GM12878 (cell line): ENCODE measurements around the gene SUV39H1. TPM values are rescaled to one million over a fixed set of nuclear protein-coding genes. Genes with fewer than 3 reads are reported as not detected.

ENCODE experiments used
- ATAC-seq: fragments of 200-7000 bp; cut with Tn5 transposase; 3 replicates; pipeline ENCODE4 v1.9.1; 2020; ENCODE audit warnings: mild to moderate bottlenecking, moderate library complexity
- BruUV-seq: library from RNA; stranded (reverse); fragments of 400-500 nt; replicated peaks from 2 replicates; lab custom pipeline; 2021; lab: Mats Ljungman, UMichigan
- CTCF ChIA-PET: fragments of 300-600 bp; sonication (Branson Sonifier 250); formaldehyde crosslinking; extraction: SDS; loops from one replicate; lab custom pipeline; 2021; ENCODE audit warnings: inconsistent platforms; lab: Yijun Ruan, JAX
- POLR2A ChIA-PET: fragments of 350-600 bp; formaldehyde crosslinking; extraction: SDS; loops from one replicate; lab custom pipeline; 2021; ENCODE audit warnings: inconsistent platforms; lab: Charles Lee
- RAD21 ChIA-PET: fragments of 300-600 bp; sonication (Branson Sonifier 250); formaldehyde crosslinking; loops from one replicate; lab custom pipeline; 2023; ENCODE audit warnings: antibody characterized with exemption; ENCODE audit not compliant: unreplicated experiment; lab: Charles Lee
- SMC1A ChIA-PET: fragments of 300-600 bp; sonication (Branson Sonifier 250); formaldehyde crosslinking; loops from one replicate; lab custom pipeline; 2023; ENCODE audit not compliant: unreplicated experiment, uncharacterized antibody; lab: Charles Lee
- DNase-seq: peaks from one replicate; pipeline ENCODE4 v3.0.0-alpha.2; 2011; ENCODE audit warnings: low read depth, low spot score
- FAIRE-seq: peaks from 3 replicates; lab custom pipeline; 2011; peaks lifted over from hg19 to GRCh38; lab: Jason Lieb, UNC
- H2AFZ ChIP-seq: 2 replicates; pipeline ENCODE4 v1.6.0; 2011; ENCODE audit warnings: low read depth, low read length, control low read depth; ENCODE audit not compliant: control insufficient read depth
- H3K27ac ChIP-seq: 2 replicates; pipeline ENCODE4 v1.5.1; 2011; ENCODE audit warnings: control low read depth; ENCODE audit not compliant: control insufficient read depth, insufficient read depth
- H3K27me3 ChIP-seq, 2 experiments: replicated peaks in 1 of 2; 2 replicates each; pipeline versions ENCODE4 v1.6.0 to v1.6.1; 2011; ENCODE audit warnings: low read length in 1 of 2; ENCODE audit not compliant: control insufficient read depth in 2 of 2, insufficient read depth in 2 of 2
- H3K36me3 ChIP-seq, 2 experiments: 2 replicates each; pipeline ENCODE4 v1.5.1; 2011; ENCODE audit warnings: low read length in 1 of 2; ENCODE audit not compliant: control insufficient read depth in 2 of 2, insufficient read depth in 2 of 2
- H3K4me1 ChIP-seq: 2 replicates; pipeline ENCODE4 v1.6.1; 2011; ENCODE audit warnings: mild to moderate bottlenecking, low read length, moderate library complexity, mixed read lengths; ENCODE audit not compliant: control insufficient read depth, insufficient read depth
- H3K4me2 ChIP-seq: 2 replicates; pipeline ENCODE4 v1.6.0; 2011; ENCODE audit warnings: control low read depth; ENCODE audit not compliant: control insufficient read depth, insufficient read depth
- H3K4me3 ChIP-seq: fragments of 200-600 bp; sonication (generic); 2 replicates; pipeline ENCODE4 v1.5.1; 2016
- H3K79me2 ChIP-seq: 2 replicates; pipeline ENCODE4 v1.6.0; 2011; ENCODE audit warnings: low read length; ENCODE audit not compliant: control insufficient read depth, insufficient read depth
- H3K9ac ChIP-seq: 2 replicates; pipeline ENCODE4 v1.8.0; 2011; ENCODE audit warnings: low read length, control low read depth, mixed read lengths; ENCODE audit not compliant: control insufficient read depth, insufficient read depth
- H3K9me3 ChIP-seq: replicated peaks from 3 replicates; pipeline ENCODE4 v1.5.1; 2011; ENCODE audit warnings: mild to moderate bottlenecking, low read length; ENCODE audit not compliant: control insufficient read depth, insufficient read depth
- H4K20me1 ChIP-seq: 2 replicates; pipeline ENCODE4 v1.6.0; 2011; ENCODE audit not compliant: control insufficient read depth, insufficient read depth
- BCL11A ChIP-seq: IDR thresholded peaks from 2 replicates; pipeline ENCODE4 v1.6.1; 2011; ENCODE audit warnings: low read depth, low read length
- ETV6 ChIP-seq, 2 experiments: fragments of 450-650 bp in 1 of 2; IDR thresholded peaks in 1 of 2; conservative IDR thresholded peaks in 1 of 2; 2 replicates each; pipeline ENCODE4 v1.6.1; 2014; ENCODE audit warnings: antibody characterized with exemption in 1 of 2, borderline replicate concordance in 1 of 2, low read depth in 1 of 2, mild to moderate bottlenecking in 1 of 2, moderate library complexity in 1 of 2
- FOXM1 ChIP-seq: IDR thresholded peaks from 2 replicates; pipeline ENCODE4 v1.6.1; 2012; ENCODE audit warnings: low read depth, mild to moderate bottlenecking, inconsistent platforms, low read length, moderate library complexity
- GATAD2B ChIP-seq: fragments of 450-650 bp; conservative IDR thresholded peaks from 2 replicates; pipeline ENCODE4 v1.6.1; 2017; ENCODE audit warnings: low read depth, mild to moderate bottlenecking, moderate library complexity
- IKZF1 ChIP-seq: fragments of 450-650 bp; conservative IDR thresholded peaks from 2 replicates; pipeline ENCODE4 v1.6.1; 2017; ENCODE audit warnings: antibody characterized with exemption, mild to moderate bottlenecking
- IKZF2 ChIP-seq, 2 experiments: fragments of 450-650 bp; IDR thresholded peaks; 2 replicates each; pipeline ENCODE4 v1.6.1; 2017; ENCODE audit warnings: mild to moderate bottlenecking in 2 of 2, moderate library complexity in 2 of 2
- NBN ChIP-seq: fragments of 450-650 bp; IDR thresholded peaks from 2 replicates; pipeline ENCODE4 v1.6.1; 2016
- NRF1 ChIP-seq: conservative IDR thresholded peaks from 2 replicates; pipeline ENCODE4 v1.6.1; 2011; ENCODE audit warnings: mild to moderate bottlenecking, low read depth, low read length, improper control_type of control experiment
- POU2F2 ChIP-seq: IDR thresholded peaks from 3 replicates; pipeline ENCODE4 v1.6.1; 2011; ENCODE audit warnings: low read depth, mild to moderate bottlenecking, low read length, borderline replicate concordance
- RAD51 ChIP-seq: fragments of 450-650 bp; IDR thresholded peaks from 2 replicates; pipeline ENCODE4 v1.6.1; 2016; ENCODE audit warnings: moderate library complexity, mild to moderate bottlenecking, inconsistent platforms
- RCOR1 ChIP-seq: conservative IDR thresholded peaks from 2 replicates; pipeline ENCODE4 v1.6.1; 2012; ENCODE audit warnings: low read depth, low read length, improper control_type of control experiment
- RELB ChIP-seq: fragments of 450-650 bp; IDR thresholded peaks from 2 replicates; pipeline ENCODE4 v1.6.1; 2017; ENCODE audit warnings: low read depth, mild to moderate bottlenecking, moderate library complexity
- SMARCA5 ChIP-seq: fragments of 450-650 bp; IDR thresholded peaks from 2 replicates; pipeline ENCODE4 v1.6.1; 2017; ENCODE audit warnings: mild to moderate bottlenecking
- WRNIP1 ChIP-seq: IDR thresholded peaks from 2 replicates; pipeline ENCODE4 v1.6.1; 2011; ENCODE audit warnings: low read depth, low read length, improper control_type of control experiment, borderline replicate concordance
- YY1 ChIP-seq: IDR thresholded peaks from 2 replicates; pipeline ENCODE4 v1.6.1; 2011; ENCODE audit warnings: low read depth, mild to moderate bottlenecking, low read length
- ZNF217 ChIP-seq: fragments of 450-650 bp; IDR thresholded peaks from 2 replicates; pipeline ENCODE4 v1.6.1; 2017; ENCODE audit warnings: antibody characterized with exemption, mild to moderate bottlenecking
- ZNF274 ChIP-seq: IDR thresholded peaks from one replicate; pipeline ENCODE4 v1.8.0; 2011; ENCODE audit not compliant: insufficient read length, insufficient read depth
- ZZZ3 ChIP-seq: IDR thresholded peaks from 2 replicates; pipeline ENCODE4 v1.6.1; 2011; ENCODE audit warnings: low read depth; ENCODE audit not compliant: control insufficient read depth, insufficient read length
- WGBS: methylation state at CpG from one replicate; pipeline ENCODE4 v1.1.6; 2016; ENCODE audit warnings: low lambda C conversion rate; ENCODE audit not compliant: insufficient replicate concordance, insufficient coverage; ENCODE audit errors: missing lambda C conversion rate; 5-methylcytosine and 5-hydroxymethylcytosine counted together
- in situ Hi-C: fragments of 300-500 bp; cut with MboI; formaldehyde crosslinking; loops from 9 replicates; pipeline ENCODE4 v1.14.3; 2018; ENCODE audit warnings: mixed read lengths
- intact Hi-C: fragments of 100-400 bp; cut with micrococcal nuclease; formaldehyde crosslinking; loops from one replicate; pipeline ENCODE4 v1.14.2; 2022; ENCODE audit not compliant: unreplicated experiment
- polyA plus RNA-seq, 11 experiments: library from polyadenylated mRNA; depleted of rRNA in 4 of 11; unstranded in 6 of 11; stranded (reverse) in 5 of 11; fragments of >200 nt; fragmentation: Nextera tagmentation in 4 of 11; fragmentation: Illumina TruSeq in 1 of 11; extraction: Ambion mirVana in 4 of 11; extraction: Trizol in 1 of 11; gene quantifications; 1 replicate in 1 of 11; 2 replicates in 10 of 11; pipeline versions ENCODE4 v1.2.1 to v1.2.3, GENCODE V29; 2011 to 2016; ENCODE audit warnings: inconsistent platforms in 2 of 11, missing spikeins in 2 of 11, low read depth in 1 of 11
- total RNA-seq, 4 experiments: library from RNA; depleted of rRNA in 3 of 4; stranded (reverse); fragments of >200 nt in 3 of 4; fragmentation: Illumina TruSeq in 1 of 4; extraction: Trizol in 1 of 4; gene quantifications; 2 replicates each; pipeline versions ENCODE4 v1.2.1 to v1.2.3, GENCODE V29; 2013 to 2021
- TF ChIP-seq, protein P1 (sequence below): IDR thresholded peaks from 2 replicates; pipeline ENCODE4 v1.6.1; 2012; ENCODE audit warnings: low read depth, low read length, improper control_type of control experiment

SUV39H1 gene
- total and polyA plus RNA-seq, 10 of the 15 experiments (the other 5 are each of a cell fraction or from before 2014, with no cell fraction given), result 4.9 to 33.2 (median 17.1) TPM

DNA sequence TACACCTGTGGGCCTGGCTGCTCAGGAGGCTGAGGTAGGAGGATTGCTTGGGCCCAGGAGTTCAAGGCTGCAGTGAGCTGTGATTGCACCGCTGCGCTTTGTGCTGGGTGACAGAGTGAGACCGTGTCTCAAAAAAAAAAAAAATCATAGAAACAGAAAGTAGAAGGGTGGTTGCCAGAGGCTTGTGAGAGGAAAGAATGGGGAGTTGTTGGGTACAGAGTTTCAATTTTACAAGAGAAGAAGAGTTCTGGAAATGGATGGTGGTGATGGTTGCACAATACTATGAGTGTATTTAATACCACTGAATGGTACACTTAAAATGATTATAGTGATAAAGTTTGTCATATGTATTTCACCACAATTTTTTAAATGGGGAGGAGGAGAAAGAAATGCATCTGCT, 54.8 kb downstream of the SUV39H1 start:
- ChIA-PET POLR2A (no interaction called here), SMC1A (no interaction called here)
- DNase-seq, result no peak
- Histone ChIP-seq H2AFZ (no peak overlapping the region), H3K27ac (no peak overlapping the region), H3K4me3 (no peak overlapping the region), H3K79me2 (no peaks in the 10 kb centered on the region), H3K9me3 (no peaks in the 10 kb centered on the region; the same call in 2 of the 3 replicates), H3K4me2 (no peak overlapping the region), H3K4me1 (no peaks in the 10 kb centered on the region), H3K9ac (no peak overlapping the region)
- in situ Hi-C loops, result no loop called here
- TF ChIP-seq, protein P1, sequence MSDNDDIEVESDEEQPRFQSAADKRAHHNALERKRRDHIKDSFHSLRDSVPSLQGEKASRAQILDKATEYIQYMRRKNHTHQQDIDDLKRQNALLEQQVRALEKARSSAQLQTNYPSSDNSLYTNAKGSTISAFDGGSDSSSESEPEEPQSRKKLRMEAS, result no peak
- TF ChIP-seq NRF1 (no peak), FOXM1 (no peak)
- TF ChIP-seq, all 136 proteins: peak for 0
- ChIA-PET RAD21 (no interaction called here), CTCF (no interaction called here)
- no peak; the same call in 2 of the 3 replicates for ATAC-seq
- Histone ChIP-seq H4K20me1 (no peaks in the 10 kb centered on the region), H3K27me3 (no peaks in the 10 kb centered on the region), H3K36me3 (no peaks in the 10 kb centered on the region)
- intact Hi-C loops, result no loop called here
- WGBS, result 39% methylated on average over 2 of the region's 3 CpGs
- BruUV-seq, result no TSS peak
- FAIRE-seq, result no peak

DNA sequence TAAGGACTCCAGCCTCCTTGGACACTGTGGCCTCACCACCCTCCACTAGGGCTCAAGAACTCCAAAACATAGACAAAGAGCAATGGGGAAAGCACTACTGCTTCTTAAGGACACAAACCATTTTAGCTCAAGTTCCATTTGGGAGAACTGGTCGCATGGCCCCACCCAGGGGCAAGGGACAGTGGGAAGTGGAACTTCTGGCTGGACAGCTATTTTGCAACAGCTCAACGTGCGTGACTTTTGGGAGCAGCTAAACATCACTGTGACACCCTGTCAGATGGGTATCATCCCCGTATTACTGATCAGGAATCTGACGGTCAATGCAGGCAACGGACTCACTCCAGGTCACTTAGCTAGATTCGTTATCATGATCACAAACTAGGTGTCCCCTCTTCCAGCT, 56.0 kb downstream of the SUV39H1 start:
- POLR2A ChIA-PET, result no interaction called here
- no TSS peak for BruUV-seq
- FAIRE-seq (no peak), ATAC-seq (no peak), DNase-seq (no peak)
- 28% methylated on average over 7 of the region's 7 CpGs for WGBS
- SMC1A ChIA-PET, result no interaction called here
- in situ Hi-C loops (no loop called here), intact Hi-C loops (no loop called here)
- Histone ChIP-seq H3K36me3 (no peaks in the 10 kb centered on the region), H3K9me3 (no peaks in the 10 kb centered on the region; the same call in 2 of the 3 replicates), H3K9ac (no peak overlapping the region), H3K79me2 (no peaks in the 10 kb centered on the region), H2AFZ (no peak overlapping the region), H3K27ac (no peak overlapping the region), H3K4me3 (no peak overlapping the region), H3K4me1 (no peaks in the 10 kb centered on the region), H3K27me3 (no peaks in the 10 kb centered on the region), H4K20me1 (no peaks in the 10 kb centered on the region), H3K4me2 (no peak overlapping the region)
- CTCF ChIA-PET, result no interaction called here
- TF ChIP-seq GATAD2B (no peak), RELB (no peak), WRNIP1 (no peak), ETV6 (conservative IDR thresholded peaks at IDR 0.05 in 1 of 2, IDR thresholded peaks at IDR 0.05 in 1 of 2; ENCODE audit: borderline replicate concordance in 1 of 2, low read depth in 1 of 2) (no peak), ZNF274 (no peak), IKZF2 (IDR thresholded peaks at IDR 0.05) (no peak), ZNF217 (no peak), NBN (no peak), IKZF1 (no peak), RAD51 (no peak), POU2F2 (no peak), BCL11A (no peak), ZZZ3 (no peak), SMARCA5 (no peak), YY1 (no peak), RCOR1 (no peak)
- RAD21 ChIA-PET, result no interaction called here
